COR-L47 (cell line): ENCODE data around the gene SLC6A20.
"Not testable (repeated sequence)": the region's sequence is repeated elsewhere in the genome, so short reads cannot be mapped to it uniquely, and the experiment has no call there.

Experiments used
- DNase-seq: peaks from one replicate; lab custom pipeline; 2025; lab: John Stamatoyannopoulos, UW

Gene SLC6A20

GRCh38 chr3:45757141-45757540 is 39.2 kb downstream of the SLC6A20 start:
- not testable (repeated sequence) for DNase-seq

GRCh38 chr3:45756055-45756454 is 40.3 kb downstream of the SLC6A20 start:
- no peak for DNase-seq

DNA sequence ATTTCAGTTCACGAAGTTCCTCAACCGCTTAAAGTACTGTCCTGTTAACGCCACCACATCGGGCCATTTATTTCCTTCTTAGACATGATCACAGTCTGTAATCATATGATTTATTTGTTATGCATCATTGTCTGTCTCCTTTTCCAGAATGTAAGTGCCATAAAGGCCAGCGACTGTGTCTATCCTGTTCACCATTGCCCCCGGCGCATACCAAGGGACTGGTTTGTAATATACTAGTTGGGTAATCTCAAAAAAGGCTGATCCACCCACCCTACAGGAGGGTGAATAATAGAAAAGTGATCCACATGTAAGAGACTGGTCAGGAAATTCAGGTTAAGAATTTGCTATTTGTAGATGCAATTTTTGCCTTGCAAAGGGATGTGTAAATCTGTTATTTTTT is 41.9 kb downstream of the SLC6A20 start:
- DNase-seq, result no peak

DNA sequence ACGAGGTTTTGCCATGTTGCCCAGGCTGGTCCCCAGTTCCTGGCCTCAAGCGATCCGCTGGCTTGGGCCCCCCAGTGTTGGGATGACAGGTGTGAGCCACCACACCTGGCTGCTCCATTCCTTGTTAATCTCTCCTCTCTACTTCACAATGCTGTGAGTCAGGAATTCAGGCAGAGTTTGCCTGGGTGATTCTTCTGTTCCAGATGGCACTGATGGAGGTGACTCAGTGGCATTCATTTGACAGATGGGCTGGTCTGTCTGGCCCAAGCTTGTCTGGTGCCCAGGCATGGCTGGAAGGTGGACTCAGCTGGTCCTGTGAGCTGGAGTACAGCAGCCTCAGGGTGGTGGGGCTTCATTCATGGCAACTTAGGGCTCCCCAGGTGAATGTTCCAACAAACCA is 43.2 kb downstream of the SLC6A20 start:
- DNase-seq, result no peak

- DNase-seq, result no peak
Observed at GRCh38 chr3:45751537-45752242, 44.6 kb downstream of the SLC6A20 start.

DNA sequence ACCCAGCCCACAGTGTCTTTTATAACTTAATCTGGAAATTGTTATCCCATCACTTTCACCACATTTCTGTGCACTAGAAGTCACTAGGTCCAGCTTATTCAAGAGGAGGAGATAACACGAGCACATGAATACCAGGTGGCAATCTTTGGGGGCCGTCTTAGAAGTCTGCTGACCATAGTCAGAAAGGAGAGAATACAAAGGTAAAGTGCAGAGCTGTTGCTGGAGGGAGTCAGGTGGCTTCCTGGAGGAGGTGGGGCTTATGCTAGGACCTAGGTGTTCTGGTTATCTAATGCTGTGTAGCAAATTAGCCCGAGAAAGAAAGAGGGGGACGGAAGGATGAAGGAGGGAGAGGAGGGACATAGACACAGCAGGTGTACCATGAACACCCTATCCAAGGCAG is 46.5 kb downstream of the SLC6A20 start:
- no peak for DNase-seq

GRCh38 chr3:45749036-45749600 is 47.2 kb downstream of the SLC6A20 start:
- DNase-seq, result not testable (repeated sequence)

- no peak for DNase-seq
Observed at GRCh38 chr3:45748068-45748467, 48.3 kb downstream of the SLC6A20 start.

DNA sequence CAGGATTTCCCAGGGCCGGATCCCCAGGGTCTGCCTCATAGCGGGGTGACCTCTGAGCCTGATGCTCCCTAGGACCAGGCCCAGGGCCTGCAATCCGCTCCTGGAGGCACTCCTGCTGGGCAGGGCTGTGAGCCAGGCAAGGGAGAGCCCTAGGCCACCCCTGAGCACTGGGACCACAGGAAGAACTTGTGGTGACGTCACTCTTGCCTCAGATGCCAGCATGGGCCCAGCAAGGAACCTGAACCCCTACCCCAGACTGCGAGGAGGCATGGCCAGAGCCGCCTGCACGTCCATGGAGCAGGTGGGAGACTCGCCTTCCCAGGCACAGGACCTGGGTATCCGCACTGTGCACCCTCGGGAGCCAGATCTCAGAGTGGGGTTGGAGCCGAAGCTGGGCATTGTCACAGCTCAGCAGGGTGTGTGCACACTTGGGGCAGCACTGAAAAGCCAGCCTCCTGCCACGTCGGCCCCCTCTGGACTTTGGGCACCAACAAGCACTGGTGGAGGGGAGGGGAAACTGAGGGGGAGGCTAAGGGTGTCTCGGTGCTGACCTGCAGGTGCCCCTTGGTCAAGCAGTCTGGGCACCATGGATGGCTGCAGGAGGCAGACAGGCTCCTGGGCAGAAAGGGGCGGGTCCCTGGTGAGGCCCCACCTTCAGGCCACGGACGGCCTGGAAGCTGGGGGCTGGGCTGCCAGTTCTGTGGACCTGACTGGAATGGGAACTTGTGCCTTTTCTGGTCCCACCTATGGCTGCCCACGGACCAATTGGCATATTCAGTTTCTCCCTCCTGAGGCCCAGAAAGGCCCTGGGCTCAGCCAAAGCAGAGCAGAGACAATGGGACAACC is 49.3 kb downstream of the SLC6A20 start:
- no peak for DNase-seq

DNA sequence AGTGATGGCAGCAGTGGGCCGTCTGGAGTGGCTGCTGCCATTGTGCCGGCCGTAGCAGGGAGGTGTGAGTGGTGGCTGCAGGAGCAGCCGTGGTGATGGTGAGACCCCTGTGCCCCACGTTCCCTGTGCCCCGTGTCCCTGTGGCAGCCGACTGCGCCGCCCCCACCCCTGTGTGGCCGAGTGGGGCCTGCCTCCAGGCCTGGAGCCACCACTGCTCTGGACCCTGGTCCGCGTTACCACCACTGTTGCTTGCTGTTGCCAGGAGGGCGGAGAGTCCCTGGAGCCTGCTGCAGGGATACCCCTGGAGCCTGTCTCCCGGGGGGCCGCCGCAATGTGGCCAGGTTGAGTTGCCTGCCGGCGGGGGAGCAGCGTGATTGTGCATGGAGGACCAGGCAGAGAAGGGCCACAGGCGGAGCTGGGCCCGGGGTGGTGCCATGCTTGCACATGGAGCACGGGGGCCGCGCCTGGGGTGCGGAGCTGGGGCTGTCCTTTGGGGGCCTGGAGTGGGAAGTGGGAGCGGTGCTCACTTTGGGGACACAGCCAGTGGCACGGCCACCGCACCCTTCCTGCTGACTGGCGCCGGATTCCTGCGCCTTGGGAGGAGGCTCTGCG is 50.1 kb downstream of the SLC6A20 start:
- DNase-seq, result no peak

GRCh38 chr3:45742461-45743089 is 53.8 kb downstream of the SLC6A20 start:
- DNase-seq, result no peak

DNA sequence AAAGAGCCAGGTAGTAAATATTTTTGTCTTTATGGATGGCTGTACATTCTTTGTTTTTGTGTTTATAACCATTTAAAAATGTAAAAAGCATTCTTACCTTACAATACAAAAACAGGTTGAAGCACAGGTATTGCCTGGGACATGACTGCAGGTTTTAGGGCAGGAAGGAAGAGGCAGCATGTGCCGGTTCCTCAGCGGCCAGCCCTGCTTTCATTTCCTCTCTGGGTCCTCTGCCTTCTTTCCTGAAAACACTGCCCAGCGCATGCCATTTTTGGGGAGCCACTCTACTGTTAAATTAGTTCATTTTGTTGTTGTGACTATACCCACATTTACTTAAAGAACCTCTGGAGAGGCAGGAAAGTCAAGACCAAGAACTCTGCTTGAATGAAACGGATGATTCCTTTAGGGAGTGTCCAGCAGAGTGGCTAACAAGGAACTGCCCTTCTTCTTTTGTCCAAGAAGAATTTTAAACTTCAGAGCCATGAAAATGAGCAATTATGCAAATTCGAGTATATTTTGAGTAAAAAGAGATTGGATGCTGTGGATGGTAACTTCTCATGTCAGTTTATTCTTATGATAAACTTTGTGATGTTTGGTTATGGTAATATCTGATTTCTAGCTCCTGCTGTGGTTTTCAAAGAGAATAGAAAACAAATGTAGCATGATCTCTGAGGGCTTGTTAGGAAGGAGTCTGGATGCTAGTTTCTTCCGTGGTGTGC is 54.4 kb downstream of the SLC6A20 start:
- DNase-seq, result no peak

DNA sequence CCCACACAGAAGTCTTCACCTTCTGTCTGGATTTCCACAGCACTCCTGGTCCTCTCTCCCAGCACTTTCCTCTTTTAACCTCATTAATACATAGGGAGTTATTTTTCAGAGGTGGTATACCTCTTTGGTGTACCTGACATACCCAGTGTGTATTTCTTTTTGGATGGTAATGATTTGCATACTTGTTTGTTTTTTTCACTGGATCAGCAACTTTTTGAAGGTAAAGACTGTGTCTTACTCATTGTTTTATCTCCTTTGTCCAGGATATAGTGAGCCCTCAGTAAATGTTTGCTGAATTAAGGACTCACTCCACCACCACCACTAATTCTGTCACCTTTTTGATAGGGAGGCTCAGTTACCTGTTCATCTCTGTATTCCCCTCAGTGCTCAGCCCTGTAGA is 55.1 kb downstream of the SLC6A20 start:
- DNase-seq, result no peak

DNA sequence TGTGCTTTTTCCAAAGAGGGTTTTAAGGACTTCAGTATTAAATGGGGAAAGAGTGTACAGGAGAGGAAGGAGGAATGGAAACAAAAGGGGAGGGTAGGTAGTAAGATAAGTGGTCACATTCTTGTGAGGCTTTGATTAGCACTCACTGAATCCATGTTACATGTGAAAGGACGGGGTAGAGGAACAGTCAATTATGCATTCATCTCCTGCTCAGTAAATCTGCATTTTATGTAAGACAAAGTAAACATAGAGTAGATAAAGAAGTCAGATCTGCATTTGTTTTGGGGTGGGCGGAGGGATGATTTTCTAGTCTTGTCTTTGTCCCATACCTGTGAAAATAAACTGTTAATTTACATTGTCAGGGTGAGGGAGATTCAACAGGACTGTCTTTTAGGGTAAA is 56.3 kb downstream of the SLC6A20 start:
- DNase-seq, result no peak

DNA sequence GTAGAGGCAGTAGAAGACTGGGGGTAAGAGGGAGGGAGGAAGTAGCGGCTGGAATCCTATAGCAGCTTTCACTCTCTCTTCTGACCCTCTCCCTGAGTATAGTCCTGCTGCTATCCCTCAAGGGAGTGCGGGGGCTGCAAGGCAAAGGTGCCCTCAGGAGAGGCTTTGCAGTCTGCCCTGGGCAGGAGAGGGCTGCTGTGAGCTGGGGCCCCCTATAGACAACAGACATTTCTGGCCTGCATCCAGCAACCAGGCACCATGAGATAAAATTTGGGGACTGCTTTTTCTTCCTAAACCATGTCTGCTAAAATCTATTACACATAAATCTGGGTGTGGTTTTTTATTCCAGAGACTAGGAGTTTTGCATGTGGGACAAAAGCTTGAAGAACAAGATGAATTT is 59.1 kb downstream of the SLC6A20 start:
- no peak for DNase-seq

- DNase-seq, result no peak
Observed at GRCh38 chr3:45736707-45737106, 59.6 kb downstream of the SLC6A20 start.

GRCh38 chr3:45730409-45731154 is 65.8 kb downstream of the SLC6A20 start:
- DNase-seq, result no peak

- no peak for DNase-seq
Observed at GRCh38 chr3:45729614-45730013, 66.7 kb downstream of the SLC6A20 start.

- no peak for DNase-seq
Observed at GRCh38 chr3:45724911-45725310, 71.4 kb downstream of the SLC6A20 start.

DNA sequence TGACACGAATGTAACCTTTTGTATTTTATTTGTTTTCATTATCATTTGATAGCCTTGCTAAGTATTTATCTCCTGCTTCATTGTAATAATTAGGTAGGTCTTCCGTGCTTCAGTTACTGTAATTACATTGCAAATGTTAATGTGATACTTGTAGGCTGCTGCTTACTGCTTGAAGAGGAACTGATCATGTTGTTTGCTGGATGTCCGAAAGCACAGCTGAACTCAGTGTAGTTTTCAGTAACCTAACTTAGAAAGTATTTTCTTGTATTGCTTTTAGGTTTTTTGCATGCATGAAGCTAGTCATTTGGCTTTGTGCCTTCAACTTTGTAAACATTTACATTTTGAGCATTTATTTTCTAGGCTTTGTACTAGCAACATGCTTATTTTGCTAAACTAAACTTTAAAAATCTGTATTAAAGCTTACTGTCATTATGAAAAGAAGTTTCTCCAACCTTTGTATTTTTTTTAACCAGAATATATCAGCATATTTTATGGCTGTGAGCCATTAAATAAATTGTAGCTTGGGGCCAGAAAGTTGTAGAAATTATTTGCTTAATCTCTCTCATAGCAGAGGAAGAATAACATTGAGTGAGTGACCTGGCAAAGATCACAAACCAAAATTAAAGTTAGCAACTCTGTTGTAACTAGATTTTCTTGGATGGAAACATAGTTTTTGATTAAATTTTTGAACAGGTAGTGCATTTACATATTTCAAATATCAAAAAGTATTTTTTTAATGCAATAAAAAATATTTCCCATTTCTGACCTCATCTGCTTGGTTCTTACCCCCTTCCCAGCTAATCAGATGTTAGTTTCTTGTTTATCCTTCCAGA is 76.5 kb downstream of the SLC6A20 start:
- no peak for DNase-seq
